A549 (cell line): ENCODE measurements around the gene CDK5R1.

Experiments used
- CEBPB ChIP-seq, 2 experiments: fragments of >200 bp in 1 of 2; sonication (Bioruptor Twin) in 1 of 2; formaldehyde crosslinking in 1 of 2; IDR thresholded peaks; 2 replicates each; pipeline ENCODE4 v1.6.1; 2012 to 2016
- CTCF ChIP-seq: fragments of >200 bp; sonication (Bioruptor Twin); formaldehyde crosslinking; IDR thresholded peaks from 3 replicates; pipeline ENCODE4 v1.5.1; 2016
- EP300 ChIP-seq, 2 experiments: fragments of >200 bp; sonication (Bioruptor Twin); formaldehyde crosslinking; IDR thresholded peaks; 2 replicates in 1 of 2; 3 replicates in 1 of 2; pipeline ENCODE4 v1.6.1; 2016 to 2017
- JUN ChIP-seq, 2 experiments: fragments of >200 bp; sonication (Bioruptor Twin); formaldehyde crosslinking; IDR thresholded peaks; 2 replicates in 1 of 2; 3 replicates in 1 of 2; pipeline ENCODE4 v1.6.1; 2016 to 2017
- KDM1A ChIP-seq: fragments of 200-600 bp; sonication (generic); IDR thresholded peaks from 2 replicates; pipeline ENCODE4 v1.6.1; 2016; ENCODE audit warnings: low read depth, mild to moderate bottlenecking
- POLR2A ChIP-seq: IDR thresholded peaks from 2 replicates; pipeline ENCODE4 v1.6.1; 2012; ENCODE audit warnings: mild to moderate bottlenecking, low read length
- RCOR1 ChIP-seq: fragments of 150-350 bp; IDR thresholded peaks from 2 replicates; pipeline ENCODE4 v1.6.1; 2014; ENCODE audit warnings: antibody characterized with exemption, low read length, low read depth
- REST ChIP-seq: fragments of 200-600 bp; sonication (generic); IDR thresholded peaks from 2 replicates; pipeline ENCODE4 v1.6.1; 2016; ENCODE audit warnings: antibody characterized with exemption, mild to moderate bottlenecking, moderate library complexity
- SREBF2 ChIP-seq: fragments of 450-650 bp; IDR thresholded peaks from 2 replicates; pipeline ENCODE4 v1.6.1; 2014; ENCODE audit warnings: mild to moderate bottlenecking, moderate library complexity
- USF2 ChIP-seq: fragments of 450-650 bp; IDR thresholded peaks from 2 replicates; pipeline ENCODE4 v1.6.1; 2014; ENCODE audit warnings: antibody characterized with exemption
- ZFP36 ChIP-seq: fragments of 450-650 bp; IDR thresholded peaks from 2 replicates; pipeline ENCODE4 v1.6.1; 2014; ENCODE audit warnings: borderline replicate concordance; ENCODE audit not compliant: partially characterized antibody

GRCh38 chr17:32445497-32445896 is 41.3 kb upstream of the CDK5R1 start:
- TF ChIP-seq POLR2A, result no peak
- no peak for TF ChIP-seq CTCF
- no peak for TF ChIP-seq USF2
- TF ChIP-seq REST, result no peak
- TF ChIP-seq SREBF2, result no peak
- no peak for TF ChIP-seq ZFP36
- TF ChIP-seq KDM1A, result no peak
- no peak for TF ChIP-seq EP300 (IDR thresholded peaks at IDR 0.05)
- no peak for TF ChIP-seq CEBPB (IDR thresholded peaks at IDR 0.05)
- no peak for TF ChIP-seq RCOR1
- no peak for TF ChIP-seq JUN (IDR thresholded peaks at IDR 0.05)
